CD4-positive, alpha-beta T cell (primary cell): ENCODE data around the gene DYNLT1. TPM values are rescaled to one million over a fixed set of nuclear protein-coding genes. Genes with fewer than 3 reads are reported as not detected.

ENCODE experiments used
- ATAC-seq: fragments of 200-7000 bp; cut with Tn5 transposase; one replicate; pipeline ENCODE4 v1.10.0; 2022; ENCODE audit warnings: mild to moderate bottlenecking; ENCODE audit not compliant: poor library complexity
- CTCF ChIA-PET: fragments of 350-600 bp; sonication (Branson Sonifier 250); formaldehyde crosslinking; loops from one replicate; lab custom pipeline; 2021; ENCODE audit warnings: antibody characterized with exemption, inconsistent platforms; lab: Charles Lee
- POLR2A ChIA-PET: fragments of 350-600 bp; sonication (Branson Sonifier 250); formaldehyde crosslinking; loops from one replicate; lab custom pipeline; 2021; ENCODE audit warnings: antibody characterized with exemption, inconsistent platforms; lab: Charles Lee
- DNase-seq, 14 experiments: peaks; one replicate each; pipeline ENCODE4 v3.0.0-alpha.2; 2013 to 2020; ENCODE audit warnings: mixed read lengths in 2 of 14
- H3K27ac ChIP-seq, 2 donors: one replicate each; pipeline versions ENCODE4 v1.5.1 to v1.7.0; 2013; ENCODE audit warnings: low read length in 2 of 2, low read depth in 1 of 2, mild to moderate bottlenecking in 1 of 2
- H3K27me3 ChIP-seq, 2 experiments: 1 replicate in 1 of 2; 2 replicates in 1 of 2; pipeline versions ENCODE4 v1.6.1 to v1.7.0; 2013; ENCODE audit warnings: low read length in 2 of 2, control low read depth in 1 of 2, mild to moderate bottlenecking in 1 of 2, moderate library complexity in 1 of 2; ENCODE audit not compliant: insufficient read depth in 2 of 2, control insufficient read depth in 1 of 2
- H3K36me3 ChIP-seq: one replicate; pipeline ENCODE4 v1.6.1; 2013; ENCODE audit warnings: low read length, control low read depth; ENCODE audit not compliant: insufficient read depth
- H3K4me1 ChIP-seq: one replicate; pipeline ENCODE4 v1.6.1; 2013; ENCODE audit warnings: low read length, control low read depth; ENCODE audit not compliant: insufficient read depth
- H3K4me3 ChIP-seq: one replicate; pipeline ENCODE4 v1.5.1; 2013; ENCODE audit warnings: mild to moderate bottlenecking, low read length, moderate library complexity
- H3K9me3 ChIP-seq, 2 experiments: 1 replicate in 1 of 2; 2 replicates in 1 of 2; pipeline versions ENCODE4 v1.6.1 to v1.7.0; 2013; ENCODE audit warnings: low read length in 2 of 2, mild to moderate bottlenecking in 2 of 2, control low read depth in 1 of 2, moderate library complexity in 1 of 2; ENCODE audit not compliant: control insufficient read depth in 1 of 2, insufficient read depth in 1 of 2
- H3K27ac Mint-ChIP-seq: one replicate; pipeline ENCODE4 v1.8.0; 2020; ENCODE audit warnings: mixed read lengths
- H3K27me3 Mint-ChIP-seq: one replicate; pipeline ENCODE4 v1.8.0; 2021; ENCODE audit warnings: mixed read lengths
- H3K36me3 Mint-ChIP-seq: one replicate; pipeline ENCODE4 v1.8.0; 2021; ENCODE audit warnings: low read depth, mixed read lengths
- H3K4me1 Mint-ChIP-seq: one replicate; pipeline ENCODE4 v1.8.0; 2021; ENCODE audit warnings: low read depth, mixed read lengths
- H3K4me3 Mint-ChIP-seq: one replicate; pipeline ENCODE4 v1.8.0; 2020; ENCODE audit warnings: mild to moderate bottlenecking, mixed read lengths
- H3K9me3 Mint-ChIP-seq: one replicate; pipeline ENCODE4 v1.8.0; 2020; ENCODE audit warnings: mixed read lengths
- CTCF ChIP-seq: fragments of 200-600 bp; IDR thresholded peaks from one replicate; pipeline ENCODE4 v1.8.0; 2022; ENCODE audit warnings: antibody characterized with exemption, mild to moderate bottlenecking
- intact Hi-C, 2 experiments: fragments of 100-400 bp; cut with DNase I in 1 of 2; cut with micrococcal nuclease in 1 of 2; formaldehyde crosslinking; loops; one replicate each; pipeline versions ENCODE4 v1.15.1 to v1.9.0; 2023 to 2025; cut with DNase I, micrococcal nuclease
- total RNA-seq, 174 experiments: library from RNA in 2 of 174; stranded (reverse) in 2 of 174; gene quantifications; one replicate each; pipeline ENCODE4 v1.2.3 and lab custom pipeline; 2021 to 2026

Gene DYNLT1
- total RNA-seq, 2 experiments from 2014 or later: 170 to 182 TPM

- intact Hi-C loops: loop anchor here (5.0 to 10.0 kb wide), 2 partner anchors 36 to 91 kb away; partner anchors contain the start of gene TMEM181 (in 1 of the 2)
- Histone ChIP-seq H3K4me3 (no peak overlapping the region), H3K4me1 (peaks cover 69% of the 10 kb centered on the region), H3K36me3 (peaks cover 20% of the 10 kb centered on the region), H3K27ac (peak overlapping the region; percentile 87 to 89), H3K27me3 (no peaks in the 10 kb centered on the region), H3K9me3 (no peaks in the 10 kb centered on the region)
- H3K4me1 Mint-ChIP-seq: peaks cover 68% of the 10 kb centered on the region
- peak overlapping the region; percentile 97 for H3K27ac Mint-ChIP-seq
- no peak for TF ChIP-seq CTCF
- peaks cover 22% of the 10 kb centered on the region for H3K36me3 Mint-ChIP-seq
- no peak for DNase-seq
- H3K4me3 Mint-ChIP-seq: peak overlapping the region; percentile 78
- no peaks in the 10 kb centered on the region for H3K27me3 Mint-ChIP-seq
- ChIA-PET CTCF (interaction anchor here (1.5 kb wide), 1 partner anchor 35 kb away, joined by 6 read pairs; no protein-coding TSS in a partner anchor), POLR2A (interaction anchor here (0.7 to 3.8 kb wide), 2 partner anchors 12 kb away, joined by 3 to 71 read pairs; partner anchors contain the start of gene DYNLT1)
- ATAC-seq: no peak
- no peaks in the 10 kb centered on the region for H3K9me3 Mint-ChIP-seq
Measured at GRCh38 chr6:158655569-158656450, 11.3 kb upstream of the DYNLT1 start.

- H3K36me3 Mint-ChIP-seq: peaks cover 15% of the 10 kb centered on the region
- H3K27ac ChIP-seq: peak overlapping the region; percentile 87 to 89
- POLR2A ChIA-PET: interaction anchor here (1.1 to 3.8 kb wide), 2 partner anchors 11 to 1072 kb away, joined by 4 to 71 read pairs; partner anchors contain the start of gene DYNLT1
Measured at GRCh38 chr6:158654960-158655489, 10.5 kb upstream of the DYNLT1 start.

More at GRCh38 chr6:158654960-158655489, 10.5 kb upstream of the DYNLT1 start:
- Mint-ChIP-seq H3K27ac (peak overlapping the region; percentile 97), H3K4me3 (peak overlapping the region; percentile 78), H3K4me1 (peaks cover 66% of the 10 kb centered on the region), H3K27me3 (no peaks in the 10 kb centered on the region), H3K9me3 (no peaks in the 10 kb centered on the region)
- intact Hi-C loops: loop anchor here (5.0 to 10.0 kb wide), 3 partner anchors 37 to 197 kb away; partner anchors contain the start of gene TMEM181 (in 1 of the 2)
- no peak for ATAC-seq
- CTCF ChIA-PET: interaction anchor here (1.5 kb wide), 1 partner anchor 36 kb away, joined by 6 read pairs; no protein-coding TSS in a partner anchor
- peaks cover 20% of the 10 kb centered on the region for H3K36me3 ChIP-seq
- DNase-seq: peak in 4 of 14 experiments; percentile 38 to 70 (median 62)
- H3K27me3 ChIP-seq: no peaks in the 10 kb centered on the region
- peaks cover 67% of the 10 kb centered on the region for H3K4me1 ChIP-seq
- H3K4me3 ChIP-seq: no peak overlapping the region
- H3K9me3 ChIP-seq: no peaks in the 10 kb centered on the region
- no peak for TF ChIP-seq CTCF
